Pulmonary artery endothelial cell (primary cell): ENCODE data around the gene FNDC5. TPM values are rescaled to one million over a fixed set of nuclear protein-coding genes. Genes with fewer than 3 reads are reported as not detected.

ENCODE experiments used
- DNase-seq: peaks from one replicate; pipeline ENCODE4 v3.0.0-alpha.2; 2011; ENCODE audit warnings: low read depth, low spot score
- total RNA-seq: library from RNA; depleted of rRNA; stranded (reverse); fragments of >200 nt; gene quantifications from 2 replicates; pipeline ENCODE4 v1.2.3, GENCODE V29; 2014

Gene FNDC5
- total RNA-seq, 1 donor from 2014 or later: 0.40 TPM

DNA sequence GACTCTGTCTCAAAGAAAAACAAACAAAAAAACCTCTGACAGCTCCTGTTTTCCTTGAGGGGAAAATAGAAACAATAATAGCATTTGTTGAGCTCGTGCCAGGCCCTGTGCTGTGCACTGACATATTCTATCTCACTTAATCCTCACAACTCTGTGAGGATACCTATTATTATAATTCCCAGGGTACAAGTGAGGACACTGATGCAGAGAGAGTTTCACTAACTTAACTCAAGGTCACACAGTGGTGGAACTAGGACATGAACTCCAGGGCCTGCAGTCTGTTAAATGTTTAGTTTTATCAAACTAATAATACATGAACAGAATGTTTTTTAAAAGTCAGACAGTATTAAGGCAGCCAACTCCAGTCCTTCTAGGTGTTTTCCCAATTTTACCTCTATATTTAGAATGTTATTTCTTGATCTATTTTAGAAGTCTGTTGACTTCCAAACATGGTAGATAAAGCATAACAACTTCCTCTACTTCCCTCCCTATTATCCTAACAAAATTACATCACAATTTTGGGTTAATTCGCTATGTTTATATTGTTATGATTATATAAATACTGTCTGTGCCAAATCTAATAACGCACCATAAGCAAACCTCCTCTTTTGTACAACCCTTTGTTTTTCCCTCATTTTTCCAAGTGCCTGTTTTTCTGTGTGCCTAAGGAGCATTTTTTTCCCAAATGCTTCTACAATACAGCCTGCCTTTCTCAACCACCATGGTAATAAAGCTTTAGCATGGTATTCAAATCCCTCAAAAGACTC lies 4.9 kb downstream of the FNDC5 start:
- DNase-seq: no peak

DNA sequence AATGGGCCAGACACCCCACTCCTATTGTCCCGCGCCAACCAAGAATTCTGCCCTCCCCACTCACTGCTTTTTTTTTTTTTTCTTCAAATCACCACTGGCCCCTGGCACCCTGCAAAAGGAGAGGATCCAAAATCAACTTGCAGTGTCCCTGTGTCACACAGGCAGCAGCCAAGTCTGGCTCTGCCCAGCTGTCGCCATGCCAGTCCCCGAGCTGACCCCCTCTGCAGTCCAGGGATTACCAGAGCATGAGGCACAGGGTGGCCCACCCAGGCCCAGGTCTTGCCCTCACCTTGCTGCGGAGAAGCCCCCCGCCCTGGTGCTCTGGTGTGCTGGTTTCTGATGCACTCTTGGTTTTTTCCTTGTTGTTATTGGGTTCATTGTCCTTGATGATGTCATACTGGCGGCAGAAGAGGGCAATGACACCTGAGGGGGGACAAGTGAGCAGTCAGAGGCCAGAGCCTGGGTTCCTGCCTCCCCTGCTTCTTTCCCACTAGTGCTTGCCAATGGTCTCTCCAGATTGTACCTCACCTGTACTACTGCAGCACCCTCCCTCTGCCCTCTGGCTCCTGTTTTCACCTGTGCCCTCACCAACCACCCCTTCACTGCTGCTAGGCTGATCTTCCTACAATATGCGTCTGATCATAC lies 6.2 kb downstream of the FNDC5 start:
- DNase-seq: no peak

DNA sequence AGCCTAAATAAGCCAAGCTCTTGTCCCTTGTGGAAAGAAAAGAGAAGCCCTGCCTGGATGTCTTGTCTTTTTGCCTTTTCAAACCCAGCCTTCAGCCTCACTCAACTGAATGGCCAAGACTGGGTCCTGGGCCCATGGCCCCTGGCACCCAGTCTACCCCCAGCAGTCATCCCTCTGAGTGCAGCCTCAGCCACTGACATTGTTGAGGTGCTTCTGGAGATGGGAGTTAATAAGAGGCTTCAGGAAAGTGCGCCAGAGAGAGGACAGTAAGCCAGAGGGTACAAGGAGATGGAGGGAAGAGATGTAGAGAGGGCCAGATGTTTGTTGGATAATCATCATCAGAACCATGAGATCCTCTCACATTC lies 6.8 kb downstream of the FNDC5 start:
- no peak for DNase-seq

DNA sequence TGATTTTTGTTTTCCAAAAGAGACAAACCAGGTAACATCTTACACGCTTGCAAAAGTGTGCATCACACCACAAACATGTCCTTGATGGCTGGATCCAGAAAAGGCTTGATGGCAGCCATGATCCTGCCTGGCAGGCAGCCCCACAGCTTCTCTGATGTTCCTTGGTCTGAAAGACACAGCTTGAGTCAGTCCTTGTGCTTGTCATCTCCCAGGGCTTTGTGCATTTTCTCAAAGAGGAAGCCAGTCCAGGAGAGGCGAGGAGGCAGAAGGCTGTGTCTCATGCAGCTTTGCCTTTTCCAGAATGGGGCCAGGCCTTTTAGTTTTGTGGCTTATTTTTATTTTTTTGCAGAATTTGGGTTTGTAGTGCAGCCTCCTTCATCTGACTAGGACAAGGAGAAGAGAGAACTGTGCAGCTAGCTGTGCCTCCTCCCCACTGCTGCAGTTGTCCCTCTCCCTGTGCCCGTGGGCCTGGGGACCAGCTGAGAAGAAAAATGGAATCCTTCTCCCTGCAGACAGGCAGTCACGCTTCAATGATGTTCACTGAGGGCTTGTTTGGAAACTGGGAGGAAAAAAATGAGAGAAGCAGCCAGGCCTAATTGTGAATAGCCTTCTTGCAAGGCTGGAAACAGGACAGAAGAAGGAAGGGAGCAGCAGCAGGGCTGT lies 7.4 kb downstream of the FNDC5 start:
- no peak for DNase-seq

GRCh38 chr1:32861904-32862695 lies 8.6 kb downstream of the FNDC5 start:
- DNase-seq: no peak

- no peak for DNase-seq
Measured at GRCh38 chr1:32860566-32860965, 10.1 kb downstream of the FNDC5 start.

DNA sequence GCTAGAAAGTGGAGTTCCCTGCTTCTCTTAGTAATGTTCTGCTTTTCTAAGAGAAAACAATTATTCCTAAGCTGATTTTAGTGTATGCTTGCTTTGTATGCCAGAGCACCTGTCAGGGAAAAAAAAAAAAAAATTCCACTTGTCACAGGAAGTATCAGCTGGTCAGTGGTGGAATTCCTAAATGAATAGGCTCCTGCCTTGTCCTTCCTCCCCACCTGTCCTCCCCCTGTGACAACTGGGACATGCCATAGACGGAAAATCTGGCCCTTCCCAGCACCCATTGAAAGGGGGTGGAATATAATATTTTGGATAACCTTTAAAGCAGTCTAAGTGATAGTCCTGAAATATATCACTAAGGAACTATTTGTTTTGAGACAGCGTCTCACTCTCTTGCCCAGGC lies 10.8 kb downstream of the FNDC5 start:
- no peak for DNase-seq

DNA sequence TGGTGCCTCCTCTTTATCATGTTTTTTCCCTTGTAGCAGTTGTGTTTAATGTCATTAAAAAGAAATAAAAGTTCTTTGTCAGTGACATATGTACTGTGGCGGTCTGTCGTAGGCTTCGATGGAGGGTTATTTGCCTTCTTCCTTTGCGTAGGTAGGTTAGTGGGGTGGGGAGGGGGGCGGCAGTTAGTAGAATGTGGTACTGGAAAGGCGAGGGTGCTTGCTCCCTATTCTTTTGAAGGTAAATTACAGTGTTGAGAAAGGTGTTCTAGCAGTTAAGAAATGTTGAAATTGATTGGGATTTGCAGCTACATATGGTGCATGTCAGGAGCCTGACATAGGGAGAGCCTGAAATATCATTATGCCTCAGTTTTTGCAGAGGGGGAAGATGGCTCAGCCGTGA lies 11.9 kb downstream of the FNDC5 start:
- DNase-seq: no peak

DNA sequence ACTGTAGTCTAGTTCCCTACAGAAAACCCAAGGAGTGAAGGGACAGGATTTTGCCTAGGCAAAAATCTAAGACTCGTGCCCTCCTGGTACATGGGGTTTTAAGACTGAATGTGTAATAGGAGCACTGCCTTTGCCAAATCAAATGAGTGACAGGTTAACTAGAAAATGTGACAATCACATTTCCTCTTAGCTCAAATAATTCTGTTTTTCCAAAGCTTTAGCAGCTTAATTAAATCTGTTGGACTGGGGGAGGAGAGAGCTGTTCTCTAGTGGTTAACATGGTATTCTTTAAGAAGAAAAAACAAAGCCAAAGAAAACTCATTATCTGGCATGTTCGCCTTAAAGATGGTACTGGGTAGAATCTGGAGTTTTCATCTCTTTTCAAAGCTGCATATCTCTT lies 12.6 kb downstream of the FNDC5 start:
- DNase-seq: no peak

DNA sequence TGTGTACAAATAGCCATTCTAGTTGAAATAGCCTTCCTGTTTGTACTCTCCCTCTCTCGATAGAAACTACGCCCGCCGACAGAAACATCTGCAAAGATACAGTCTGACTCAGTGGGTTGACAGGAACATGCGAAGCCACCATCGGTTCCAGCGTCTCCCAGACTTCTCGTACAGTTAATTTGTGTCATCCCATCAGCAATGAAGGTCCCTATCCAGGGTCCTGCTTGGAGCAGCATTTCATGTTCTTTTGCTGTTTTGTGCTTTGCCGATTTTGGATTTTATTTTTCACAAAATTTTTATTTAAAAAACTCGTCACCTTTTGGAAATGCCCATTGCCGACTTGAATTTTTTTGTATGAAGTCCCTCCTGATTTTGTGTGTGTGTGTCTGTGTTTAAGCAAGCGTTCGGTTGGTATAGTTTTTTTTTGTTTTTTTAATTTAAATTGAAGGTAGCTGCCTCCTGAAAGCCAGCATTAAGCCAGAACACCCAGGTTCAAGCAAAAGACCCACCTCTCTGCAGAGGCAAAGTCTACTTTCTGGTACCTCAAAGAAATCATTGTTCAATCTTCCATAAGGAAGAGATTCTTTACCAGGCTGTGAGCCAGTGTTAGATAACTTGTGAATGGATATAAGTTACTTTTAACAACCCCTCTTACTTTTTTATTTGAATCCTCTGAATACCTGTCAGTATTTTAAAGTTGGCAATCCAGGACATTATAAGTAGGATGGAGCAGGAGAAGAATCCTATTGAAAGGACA lies 14.7 kb downstream of the FNDC5 start:
- DNase-seq: no peak

- no peak for DNase-seq
Measured at GRCh38 chr1:32848354-32849063, 22.2 kb downstream of the FNDC5 start.

DNA sequence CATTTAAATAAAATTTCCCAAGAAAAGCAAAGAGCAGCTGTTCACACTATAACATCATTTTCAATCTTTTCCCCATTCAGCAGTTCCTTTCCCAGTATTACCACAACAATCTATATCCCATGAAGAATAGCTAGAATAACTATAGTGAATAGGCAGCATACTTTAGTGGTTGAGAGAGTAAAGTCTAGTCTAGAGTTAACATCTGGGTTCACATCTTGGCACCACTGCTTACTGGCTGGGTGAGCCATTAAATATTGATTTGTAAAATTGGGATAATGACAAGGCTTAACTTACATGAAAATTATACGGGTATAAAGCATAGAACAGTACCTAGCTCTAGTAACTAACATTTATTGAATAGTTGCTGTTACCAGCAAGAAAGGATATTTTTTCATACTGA lies 38.8 kb downstream of the FNDC5 start:
- no peak for DNase-seq

GRCh38 chr1:32830092-32830852 lies 40.4 kb downstream of the FNDC5 start:
- no peak for DNase-seq

GRCh38 chr1:32828341-32828740 lies 42.4 kb downstream of the FNDC5 start:
- no peak for DNase-seq

DNA sequence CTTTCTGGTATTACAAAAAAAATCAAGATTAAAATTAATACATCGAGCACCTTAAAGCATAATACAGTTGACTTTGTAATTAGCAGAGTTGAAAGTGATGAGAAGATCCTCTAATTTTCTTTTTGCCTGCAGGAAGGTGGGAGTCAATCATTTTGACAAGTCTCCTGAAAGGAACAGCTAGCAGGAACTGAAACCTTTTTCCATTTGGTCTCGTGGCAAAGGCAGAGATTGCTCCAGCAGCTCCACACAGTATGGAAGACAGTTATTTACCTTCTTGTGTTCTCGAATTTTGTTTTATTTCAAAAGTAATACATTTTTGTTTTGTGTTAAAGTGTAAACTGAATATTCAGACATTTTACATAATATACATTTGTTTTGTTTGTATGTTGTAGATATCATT lies 45.5 kb downstream of the FNDC5 start:
- no peak for DNase-seq

DNA sequence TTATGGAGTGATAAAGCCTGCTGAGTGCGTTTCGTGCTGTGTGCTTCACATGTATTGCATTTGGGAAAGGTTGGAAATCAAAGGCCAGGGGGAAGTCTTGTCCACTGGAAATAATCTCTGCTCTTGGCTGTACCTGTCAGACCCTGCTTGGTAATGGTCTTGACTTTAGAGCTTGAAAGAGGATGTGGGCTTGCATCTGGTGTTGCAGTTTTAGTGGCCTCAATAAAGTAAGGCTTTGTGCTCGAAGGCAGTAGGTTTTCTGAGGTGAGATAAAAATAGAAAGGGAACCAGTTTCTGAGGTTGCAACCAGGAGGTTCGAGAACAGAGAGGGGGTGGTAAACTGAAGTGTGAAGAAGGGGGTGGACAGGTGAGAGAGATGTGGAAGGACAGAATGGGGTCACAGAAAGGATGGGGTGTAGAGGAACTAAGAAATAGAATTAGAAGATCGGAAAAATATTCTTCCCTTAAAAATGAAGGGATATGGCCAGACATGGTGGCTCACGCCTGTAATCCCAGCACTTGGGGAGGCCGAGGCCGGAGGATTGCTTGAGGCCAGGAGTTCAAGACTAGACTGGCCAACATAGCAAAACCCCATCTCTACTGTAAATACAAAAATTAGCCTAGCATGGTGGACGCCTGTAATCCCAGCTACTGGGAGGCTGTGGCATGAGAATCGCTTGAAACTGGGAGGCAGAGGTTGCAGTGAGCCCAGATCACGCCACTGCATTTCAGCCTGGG lies 51.7 kb downstream of the FNDC5 start:
- DNase-seq: no peak

- DNase-seq: no peak
Measured at GRCh38 chr1:32817815-32818786, 52.6 kb downstream of the FNDC5 start.
